Measurements from ENCODE around the gene ECT2.
"Not testable (repeated sequence)": the region's sequence is repeated elsewhere in the genome, so short reads cannot be mapped to it uniquely, and the experiment has no call there.

ECT2 gene

GRCh38 chr3:172749230-172749965, 1.1 kb upstream of the ECT2 start:
- DNase-seq: no peak

- DNase-seq: no peak
Observed at GRCh38 chr3:172750069-172750367, 508 bp upstream of the ECT2 start.

- no peak for DNase-seq
Observed at GRCh38 chr3:172751175-172751704, 714 bp downstream of the ECT2 start.

GRCh38 chr3:172752651-172753050, 2.1 kb downstream of the ECT2 start:
- DNase-seq: no peak

- DNase-seq: no peak
Observed at GRCh38 chr3:172753125-172753524, 2.6 kb downstream of the ECT2 start.

GRCh38 chr3:172760416-172760815, 9.9 kb downstream of the ECT2 start:
- not testable (repeated sequence) for DNase-seq

- no peak for DNase-seq
Observed at GRCh38 chr3:172766241-172766640, 15.7 kb downstream of the ECT2 start.

- no peak for DNase-seq
Observed at GRCh38 chr3:172766718-172767405, 16.3 kb downstream of the ECT2 start.

GRCh38 chr3:172770382-172770781, 19.9 kb downstream of the ECT2 start:
- DNase-seq: no peak

GRCh38 chr3:172771672-172772071, 21.1 kb downstream of the ECT2 start:
- no peak for DNase-seq

GRCh38 chr3:172776049-172776717, 25.7 kb downstream of the ECT2 start:
- DNase-seq: no peak

- DNase-seq: no peak
Observed at GRCh38 chr3:172777901-172778300, 27.4 kb downstream of the ECT2 start.

- DNase-seq: no peak
Observed at GRCh38 chr3:172782235-172782634, 31.7 kb downstream of the ECT2 start.

- DNase-seq: no peak
Observed at GRCh38 chr3:172786036-172786435, 35.5 kb downstream of the ECT2 start.

- no peak for DNase-seq
Observed at GRCh38 chr3:172787019-172787418, 36.5 kb downstream of the ECT2 start.

- no peak for DNase-seq
Observed at GRCh38 chr3:172787746-172788145, 37.2 kb downstream of the ECT2 start.

GRCh38 chr3:172799246-172799645, 48.7 kb downstream of the ECT2 start:
- no peak for DNase-seq

GRCh38 chr3:172800156-172800555, 49.6 kb downstream of the ECT2 start:
- no peak for DNase-seq

- DNase-seq: no peak
Observed at GRCh38 chr3:172803489-172803888, 53.0 kb downstream of the ECT2 start.

GRCh38 chr3:172804323-172804722, 53.8 kb downstream of the ECT2 start:
- DNase-seq: no peak

- DNase-seq: no peak
Observed at GRCh38 chr3:172808969-172809546, 58.5 kb downstream of the ECT2 start.

GRCh38 chr3:172811099-172811498, 60.6 kb downstream of the ECT2 start:
- DNase-seq: no peak

GRCh38 chr3:172813462-172813861, 62.9 kb downstream of the ECT2 start:
- no peak for DNase-seq

GRCh38 chr3:172814738-172815137, 64.2 kb downstream of the ECT2 start:
- DNase-seq: no peak
